ENCODE measurements around the gene THAP3. TPM values are rescaled to one million over a fixed set of nuclear protein-coding genes. Genes with fewer than 3 reads are reported as not detected.

Gene THAP3
- total RNA-seq, 6 experiments from 2014 or later: 5.9 to 11.3 (median 10.3) TPM

DNA sequence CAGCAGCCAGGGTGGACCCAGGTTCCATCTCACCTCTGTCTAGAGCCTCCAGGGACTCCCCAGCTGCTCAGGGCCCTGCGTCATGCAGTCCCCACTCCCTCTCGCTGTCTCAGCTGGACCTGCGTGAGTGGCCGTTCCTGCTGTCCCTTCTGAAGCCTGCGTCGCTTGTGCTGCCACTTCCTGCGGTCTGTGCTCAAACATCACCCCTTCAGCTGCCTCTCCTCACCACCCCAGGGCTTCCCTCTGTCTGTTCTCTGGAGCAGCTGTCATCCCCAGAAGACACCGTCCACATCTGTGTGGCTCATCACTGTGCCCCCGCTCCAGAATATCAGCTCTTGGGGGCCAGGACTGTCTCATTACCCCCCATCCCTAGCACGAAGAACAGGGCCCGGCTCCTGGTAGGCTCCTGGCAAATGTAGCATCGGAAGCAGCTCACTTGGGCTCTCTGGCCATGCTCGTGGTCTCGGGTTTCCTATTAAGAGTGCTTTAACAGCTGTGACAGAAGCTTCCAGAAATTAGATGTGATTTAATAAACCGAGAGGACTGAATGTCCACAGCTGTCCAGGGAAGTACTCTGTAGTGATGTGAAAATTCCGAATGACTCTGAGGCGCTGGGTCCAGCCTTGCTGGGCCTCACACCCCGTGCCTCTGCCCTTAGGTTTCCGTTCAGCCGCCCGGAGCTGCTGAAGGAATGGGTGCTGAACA is 3.3 kb downstream of the THAP3 start:
- Histone ChIP-seq H3K4me3 (no peak overlapping the region), H3K4me1 (peaks cover 0 to 24% (median 12%) of the 10 kb centered on the region in 4 donors), H3K27ac (no peak overlapping the region), H3K36me3 (peaks cover 0 to 51% (median 2%) of the 10 kb centered on the region in 4 donors), H3K27me3 (no peaks in the 10 kb centered on the region), H3K9me3 (no peaks in the 10 kb centered on the region)
- WGBS (ENCODE audit: insufficient coverage, low coverage, low lambda C conversion rate, missing lambda C conversion rate): 94% methylated on average over 11 of the region's 21 CpGs
- DNase-seq: no peak
- intact Hi-C loops (cut with DNase I): no loop called here
- no peak for TF ChIP-seq CTCF (IDR thresholded peaks at IDR 0.05)
- TF ChIP-seq POLR2A (IDR thresholded peaks at IDR 0.05): no peak
- ATAC-seq: no peak

DNA sequence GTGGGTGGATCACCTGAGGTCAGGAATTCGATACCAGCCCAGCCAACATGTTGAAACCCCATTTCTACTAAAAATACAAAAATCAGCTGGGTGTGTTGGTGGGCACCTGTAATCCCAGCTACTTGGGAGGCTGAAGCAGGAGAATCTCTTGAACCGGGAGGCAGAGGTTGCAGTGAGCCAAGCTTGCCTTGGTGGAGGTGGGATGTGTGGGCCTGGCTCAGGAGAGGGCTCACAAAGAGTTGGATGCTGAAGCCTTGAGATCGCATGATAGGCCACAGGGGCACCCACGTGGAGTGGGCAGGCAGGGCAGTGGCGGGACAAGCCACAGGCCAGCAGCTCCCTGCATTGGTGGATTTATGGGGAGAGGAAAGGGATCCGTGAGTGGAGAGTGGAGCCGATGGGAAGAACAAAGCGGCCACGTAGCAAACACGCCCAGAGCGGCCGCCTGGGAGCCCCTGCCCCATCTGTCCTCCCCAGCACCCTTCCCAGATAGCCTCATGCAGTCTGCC is 4.4 kb downstream of the THAP3 start:
- Histone ChIP-seq H3K36me3 (peaks cover 0 to 61% (median 2%) of the 10 kb centered on the region in 4 donors), H3K4me3 (no peak overlapping the region), H3K27ac (no peak overlapping the region), H3K4me1 (peaks cover 0 to 15% (median 7%) of the 10 kb centered on the region in 4 donors), H3K9me3 (no peaks in the 10 kb centered on the region), H3K27me3 (no peaks in the 10 kb centered on the region)
- WGBS (ENCODE audit: insufficient coverage, low coverage, low lambda C conversion rate, missing lambda C conversion rate): 74% methylated on average over 4 of the region's 12 CpGs
- DNase-seq (no peak), ATAC-seq (no peak)
- no peak for TF ChIP-seq CTCF (IDR thresholded peaks at IDR 0.05)
- no peak for TF ChIP-seq POLR2A (IDR thresholded peaks at IDR 0.05)
- intact Hi-C loops (cut with DNase I): no loop called here

DNA sequence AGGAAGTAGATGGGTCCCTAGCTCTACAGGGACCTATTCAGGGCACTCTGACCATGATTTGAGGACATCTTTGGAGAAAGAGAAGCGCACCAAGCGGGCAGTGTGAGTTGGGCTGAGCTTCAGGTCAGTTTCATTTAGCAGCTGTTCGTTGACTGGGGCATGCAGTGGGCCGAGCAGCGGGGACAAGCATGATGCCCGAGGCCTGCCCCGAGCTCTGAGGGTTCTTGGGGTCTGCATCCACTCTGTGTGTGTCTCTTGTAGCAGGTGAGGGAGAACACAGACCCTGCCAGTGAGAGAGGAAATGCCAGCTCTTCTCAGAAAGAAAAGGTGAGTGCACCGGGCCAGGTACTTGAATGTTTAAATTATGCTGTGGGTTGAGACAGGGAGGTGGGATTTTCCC is 5.4 kb downstream of the THAP3 start:
- intact Hi-C loops (cut with DNase I): loop anchor here in 1 of 2 donors (10.0 kb wide), 1 partner anchor 145 kb away; no protein-coding TSS in a partner anchor
- Histone ChIP-seq H3K9me3 (no peaks in the 10 kb centered on the region), H3K4me1 (peaks cover 0 to 7% (median 4%) of the 10 kb centered on the region in 4 donors), H3K4me3 (no peak overlapping the region), H3K36me3 (peaks cover 0 to 65% (median 2%) of the 10 kb centered on the region in 4 donors), H3K27me3 (no peaks in the 10 kb centered on the region), H3K27ac (no peak overlapping the region)
- DNase-seq: no peak
- WGBS (ENCODE audit: insufficient coverage, low coverage, low lambda C conversion rate, missing lambda C conversion rate): no CpG with 5 or more reads among the region's 8 CpGs
- ATAC-seq: no peak
- TF ChIP-seq POLR2A (IDR thresholded peaks at IDR 0.05) (no peak), CTCF (IDR thresholded peaks at IDR 0.05) (no peak)

DNA sequence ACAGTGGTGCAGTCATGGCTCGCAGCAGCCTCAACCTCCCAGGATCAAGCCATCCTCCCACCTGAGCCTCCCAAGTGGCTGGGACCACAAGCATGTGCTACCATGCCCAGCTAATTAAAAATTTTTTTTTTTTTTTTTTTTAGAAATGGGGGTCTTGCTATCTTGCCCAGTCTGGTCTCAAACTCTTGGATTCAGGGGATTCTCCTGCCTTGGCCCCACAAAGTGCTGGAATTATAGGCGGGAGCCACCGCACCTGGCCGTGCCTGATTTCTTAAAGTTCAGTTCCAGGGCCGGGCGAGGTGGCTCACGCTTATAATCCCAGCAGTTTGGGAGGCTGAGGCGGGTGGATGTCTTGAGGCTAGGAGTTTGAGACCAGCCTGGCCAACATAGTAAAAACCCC is 6.4 kb downstream of the THAP3 start:
- ATAC-seq: no peak
- peaks cover 0 to 68% (median 4%) of the 10 kb centered on the region in 4 donors for H3K36me3 ChIP-seq
- intact Hi-C loops (cut with DNase I): loop anchor here in 1 of 2 donors (10.0 kb wide), 1 partner anchor 146 kb away; no protein-coding TSS in a partner anchor
- no peak for DNase-seq
- H3K27me3 ChIP-seq: no peaks in the 10 kb centered on the region
- H3K4me3 ChIP-seq: no peak overlapping the region
- H3K9me3 ChIP-seq: no peaks in the 10 kb centered on the region
- 95% methylated on average over 4 of the region's 8 CpGs for WGBS (ENCODE audit: insufficient coverage, low coverage, low lambda C conversion rate, missing lambda C conversion rate)
- peaks cover 0 to 5% (median 2%) of the 10 kb centered on the region in 4 donors for H3K4me1 ChIP-seq
- TF ChIP-seq POLR2A (IDR thresholded peaks at IDR 0.05) (no peak), CTCF (IDR thresholded peaks at IDR 0.05) (no peak)
- H3K27ac ChIP-seq: no peak overlapping the region
